Measurements from ENCODE around the gene PCP4L1. TPM values are rescaled to one million over a fixed set of nuclear protein-coding genes. Genes with fewer than 3 reads are reported as not detected.

Gene PCP4L1
- total RNA-seq, 1 experiment from 2014 or later, result 1.2 TPM

DNA sequence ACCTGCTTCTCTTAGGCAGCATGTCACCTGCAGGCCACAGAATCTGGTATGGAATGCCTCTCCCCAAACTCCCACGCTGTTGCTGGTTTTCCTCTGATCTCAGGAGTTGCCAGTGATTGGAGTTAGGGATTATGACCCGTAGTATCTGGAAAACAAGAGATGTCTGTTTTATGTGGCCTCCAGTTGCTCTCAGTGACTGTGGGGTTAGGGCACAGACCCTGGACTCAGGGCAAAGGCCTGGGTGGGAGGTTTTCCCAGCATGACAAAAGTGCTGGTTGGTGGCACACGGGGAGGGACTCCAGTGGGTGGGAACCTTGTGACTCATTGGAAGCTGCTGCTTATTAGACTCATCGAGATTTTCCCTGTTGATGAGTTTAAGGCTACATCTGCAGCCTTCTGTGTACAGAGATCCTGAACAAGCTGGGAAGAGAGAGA lies 20.5 kb upstream of the PCP4L1 start, which contains the start of gene NR1I3:
TSS of gene NR1I3 (minus strand) at position 165 of the 435 bp plus-strand sequence. CDS start 1,638 bp downstream, outside the sequence.
- Mint-ChIP-seq H3K27me3 (ENCODE audit: low read depth) (peaks cover 4% of the 10 kb centered on the region), H3K4me3 (no peak within 1 kb of the TSS), H3K9me3 (no peaks in the 10 kb centered on the region), H3K27ac (no peak within 1 kb of the TSS), H3K4me1 (no peaks in the 10 kb centered on the region), H3K36me3 (no peaks in the 10 kb centered on the region)
- CTCF ChIA-PET, result interaction anchor here (0.6 to 4.2 kb wide), 4 partner anchors 12 to 68 kb away, joined by 4 to 17 read pairs (median 6); partner anchors contain the start of genes PCP4L1 and TOMM40L
- no peak for TF ChIP-seq PRRX2 (CRISPR knock-in tag; IDR thresholded peaks at IDR 0.05)
- TF ChIP-seq OVOL2 (CRISPR knock-in tag; IDR thresholded peaks at IDR 0.05; ENCODE audit: borderline replicate concordance), result no peak
- TF ChIP-seq SMAD3 (CRISPR knock-in tag; IDR thresholded peaks at IDR 0.05; ENCODE audit: borderline replicate concordance), result no peak
- no peak for TF ChIP-seq NFYB (CRISPR knock-in tag; conservative IDR thresholded peaks at IDR 0.05; ENCODE audit: low read depth)
- TF ChIP-seq, protein P1, sequence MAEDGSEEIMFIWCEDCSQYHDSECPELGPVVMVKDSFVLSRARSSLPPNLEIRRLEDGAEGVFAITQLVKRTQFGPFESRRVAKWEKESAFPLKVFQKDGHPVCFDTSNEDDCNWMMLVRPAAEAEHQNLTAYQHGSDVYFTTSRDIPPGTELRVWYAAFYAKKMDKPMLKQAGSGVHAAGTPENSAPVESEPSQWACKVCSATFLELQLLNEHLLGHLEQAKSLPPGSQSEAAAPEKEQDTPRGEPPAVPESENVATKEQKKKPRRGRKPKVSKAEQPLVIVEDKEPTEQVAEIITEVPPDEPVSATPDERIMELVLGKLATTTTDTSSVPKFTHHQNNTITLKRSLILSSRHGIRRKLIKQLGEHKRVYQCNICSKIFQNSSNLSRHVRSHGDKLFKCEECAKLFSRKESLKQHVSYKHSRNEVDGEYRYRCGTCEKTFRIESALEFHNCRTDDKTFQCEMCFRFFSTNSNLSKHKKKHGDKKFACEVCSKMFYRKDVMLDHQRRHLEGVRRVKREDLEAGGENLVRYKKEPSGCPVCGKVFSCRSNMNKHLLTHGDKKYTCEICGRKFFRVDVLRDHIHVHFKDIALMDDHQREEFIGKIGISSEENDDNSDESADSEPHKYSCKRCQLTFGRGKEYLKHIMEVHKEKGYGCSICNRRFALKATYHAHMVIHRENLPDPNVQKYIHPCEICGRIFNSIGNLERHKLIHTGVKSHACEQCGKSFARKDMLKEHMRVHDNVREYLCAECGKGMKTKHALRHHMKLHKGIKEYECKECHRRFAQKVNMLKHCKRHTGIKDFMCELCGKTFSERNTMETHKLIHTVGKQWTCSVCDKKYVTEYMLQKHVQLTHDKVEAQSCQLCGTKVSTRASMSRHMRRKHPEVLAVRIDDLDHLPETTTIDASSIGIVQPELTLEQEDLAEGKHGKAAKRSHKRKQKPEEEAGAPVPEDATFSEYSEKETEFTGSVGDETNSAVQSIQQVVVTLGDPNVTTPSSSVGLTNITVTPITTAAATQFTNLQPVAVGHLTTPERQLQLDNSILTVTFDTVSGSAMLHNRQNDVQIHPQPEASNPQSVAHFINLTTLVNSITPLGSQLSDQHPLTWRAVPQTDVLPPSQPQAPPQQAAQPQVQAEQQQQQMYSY (CRISPR knock-in tag; IDR thresholded peaks at IDR 0.05), result no peak
- TF ChIP-seq, protein P2, sequence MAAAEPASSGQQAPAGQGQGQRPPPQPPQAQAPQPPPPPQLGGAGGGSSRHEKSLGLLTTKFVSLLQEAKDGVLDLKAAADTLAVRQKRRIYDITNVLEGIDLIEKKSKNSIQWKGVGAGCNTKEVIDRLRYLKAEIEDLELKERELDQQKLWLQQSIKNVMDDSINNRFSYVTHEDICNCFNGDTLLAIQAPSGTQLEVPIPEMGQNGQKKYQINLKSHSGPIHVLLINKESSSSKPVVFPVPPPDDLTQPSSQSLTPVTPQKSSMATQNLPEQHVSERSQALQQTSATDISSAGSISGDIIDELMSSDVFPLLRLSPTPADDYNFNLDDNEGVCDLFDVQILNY (CRISPR knock-in tag; IDR thresholded peaks at IDR 0.05), result no peak
- no peak for TF ChIP-seq CBFB (CRISPR knock-in tag; IDR thresholded peaks at IDR 0.05; ENCODE audit: low read depth)
- TF ChIP-seq, protein P3, sequence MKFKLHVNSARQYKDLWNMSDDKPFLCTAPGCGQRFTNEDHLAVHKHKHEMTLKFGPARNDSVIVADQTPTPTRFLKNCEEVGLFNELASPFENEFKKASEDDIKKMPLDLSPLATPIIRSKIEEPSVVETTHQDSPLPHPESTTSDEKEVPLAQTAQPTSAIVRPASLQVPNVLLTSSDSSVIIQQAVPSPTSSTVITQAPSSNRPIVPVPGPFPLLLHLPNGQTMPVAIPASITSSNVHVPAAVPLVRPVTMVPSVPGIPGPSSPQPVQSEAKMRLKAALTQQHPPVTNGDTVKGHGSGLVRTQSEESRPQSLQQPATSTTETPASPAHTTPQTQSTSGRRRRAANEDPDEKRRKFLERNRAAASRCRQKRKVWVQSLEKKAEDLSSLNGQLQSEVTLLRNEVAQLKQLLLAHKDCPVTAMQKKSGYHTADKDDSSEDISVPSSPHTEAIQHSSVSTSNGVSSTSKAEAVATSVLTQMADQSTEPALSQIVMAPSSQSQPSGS (CRISPR knock-in tag; IDR thresholded peaks at IDR 0.05; ENCODE audit: borderline replicate concordance, low read depth), result no peak
- TF ChIP-seq, protein P4, sequence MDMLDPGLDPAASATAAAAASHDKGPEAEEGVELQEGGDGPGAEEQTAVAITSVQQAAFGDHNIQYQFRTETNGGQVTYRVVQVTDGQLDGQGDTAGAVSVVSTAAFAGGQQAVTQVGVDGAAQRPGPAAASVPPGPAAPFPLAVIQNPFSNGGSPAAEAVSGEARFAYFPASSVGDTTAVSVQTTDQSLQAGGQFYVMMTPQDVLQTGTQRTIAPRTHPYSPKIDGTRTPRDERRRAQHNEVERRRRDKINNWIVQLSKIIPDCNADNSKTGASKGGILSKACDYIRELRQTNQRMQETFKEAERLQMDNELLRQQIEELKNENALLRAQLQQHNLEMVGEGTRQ (CRISPR knock-in tag; IDR thresholded peaks at IDR 0.05), result no peak
- TF ChIP-seq TEAD4 (CRISPR knock-in tag; IDR thresholded peaks at IDR 0.05), result no peak
- TF ChIP-seq MYBL2 (CRISPR knock-in tag; IDR thresholded peaks at IDR 0.05), result no peak
- TF ChIP-seq, protein P5, sequence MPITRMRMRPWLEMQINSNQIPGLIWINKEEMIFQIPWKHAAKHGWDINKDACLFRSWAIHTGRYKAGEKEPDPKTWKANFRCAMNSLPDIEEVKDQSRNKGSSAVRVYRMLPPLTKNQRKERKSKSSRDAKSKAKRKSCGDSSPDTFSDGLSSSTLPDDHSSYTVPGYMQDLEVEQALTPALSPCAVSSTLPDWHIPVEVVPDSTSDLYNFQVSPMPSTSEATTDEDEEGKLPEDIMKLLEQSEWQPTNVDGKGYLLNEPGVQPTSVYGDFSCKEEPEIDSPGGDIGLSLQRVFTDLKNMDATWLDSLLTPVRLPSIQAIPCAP (CRISPR knock-in tag; IDR thresholded peaks at IDR 0.05), result no peak
- no peak for TF ChIP-seq ZNF232 (CRISPR knock-in tag; IDR thresholded peaks at IDR 0.05)
- TF ChIP-seq, protein P6, sequence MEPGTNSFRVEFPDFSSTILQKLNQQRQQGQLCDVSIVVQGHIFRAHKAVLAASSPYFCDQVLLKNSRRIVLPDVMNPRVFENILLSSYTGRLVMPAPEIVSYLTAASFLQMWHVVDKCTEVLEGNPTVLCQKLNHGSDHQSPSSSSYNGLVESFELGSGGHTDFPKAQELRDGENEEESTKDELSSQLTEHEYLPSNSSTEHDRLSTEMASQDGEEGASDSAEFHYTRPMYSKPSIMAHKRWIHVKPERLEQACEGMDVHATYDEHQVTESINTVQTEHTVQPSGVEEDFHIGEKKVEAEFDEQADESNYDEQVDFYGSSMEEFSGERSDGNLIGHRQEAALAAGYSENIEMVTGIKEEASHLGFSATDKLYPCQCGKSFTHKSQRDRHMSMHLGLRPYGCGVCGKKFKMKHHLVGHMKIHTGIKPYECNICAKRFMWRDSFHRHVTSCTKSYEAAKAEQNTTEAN (CRISPR knock-in tag; IDR thresholded peaks at IDR 0.05), result no peak
- no peak for TF ChIP-seq ZNF219 (CRISPR knock-in tag; IDR thresholded peaks at IDR 0.05; ENCODE audit: borderline replicate concordance)
- TF ChIP-seq NFATC4 (CRISPR knock-in tag; IDR thresholded peaks at IDR 0.05), result no peak
- TF ChIP-seq, protein P7, sequence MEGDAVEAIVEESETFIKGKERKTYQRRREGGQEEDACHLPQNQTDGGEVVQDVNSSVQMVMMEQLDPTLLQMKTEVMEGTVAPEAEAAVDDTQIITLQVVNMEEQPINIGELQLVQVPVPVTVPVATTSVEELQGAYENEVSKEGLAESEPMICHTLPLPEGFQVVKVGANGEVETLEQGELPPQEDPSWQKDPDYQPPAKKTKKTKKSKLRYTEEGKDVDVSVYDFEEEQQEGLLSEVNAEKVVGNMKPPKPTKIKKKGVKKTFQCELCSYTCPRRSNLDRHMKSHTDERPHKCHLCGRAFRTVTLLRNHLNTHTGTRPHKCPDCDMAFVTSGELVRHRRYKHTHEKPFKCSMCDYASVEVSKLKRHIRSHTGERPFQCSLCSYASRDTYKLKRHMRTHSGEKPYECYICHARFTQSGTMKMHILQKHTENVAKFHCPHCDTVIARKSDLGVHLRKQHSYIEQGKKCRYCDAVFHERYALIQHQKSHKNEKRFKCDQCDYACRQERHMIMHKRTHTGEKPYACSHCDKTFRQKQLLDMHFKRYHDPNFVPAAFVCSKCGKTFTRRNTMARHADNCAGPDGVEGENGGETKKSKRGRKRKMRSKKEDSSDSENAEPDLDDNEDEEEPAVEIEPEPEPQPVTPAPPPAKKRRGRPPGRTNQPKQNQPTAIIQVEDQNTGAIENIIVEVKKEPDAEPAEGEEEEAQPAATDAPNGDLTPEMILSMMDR (IDR thresholded peaks at IDR 0.05), result no peak
- POLR2A ChIA-PET, result no interaction called here
- DNase-seq (ENCODE audit: low spot score) (no peak), ATAC-seq (no peak)

All from WTC11 (cell line).